GM18499 (cell line): Measurements from ENCODE around the gene GFPT2.

Experiments used
- ATAC-seq: cut with Tn5 transposase; IDR thresholded peaks from one replicate; pipeline ENCODE4 v1.9.1; 2021; ENCODE audit warnings: moderate number of reproducible peaks; ENCODE audit not compliant: insufficient read depth, unreplicated experiment

The GFPT2 gene

GRCh38 chr5:180290568-180291233, 62.4 kb downstream of the GFPT2 start:
- no peak for ATAC-seq

- no peak for ATAC-seq
These were observed 63.2 kb downstream of the GFPT2 start for GRCh38 chr5:180289966-180290365.

DNA sequence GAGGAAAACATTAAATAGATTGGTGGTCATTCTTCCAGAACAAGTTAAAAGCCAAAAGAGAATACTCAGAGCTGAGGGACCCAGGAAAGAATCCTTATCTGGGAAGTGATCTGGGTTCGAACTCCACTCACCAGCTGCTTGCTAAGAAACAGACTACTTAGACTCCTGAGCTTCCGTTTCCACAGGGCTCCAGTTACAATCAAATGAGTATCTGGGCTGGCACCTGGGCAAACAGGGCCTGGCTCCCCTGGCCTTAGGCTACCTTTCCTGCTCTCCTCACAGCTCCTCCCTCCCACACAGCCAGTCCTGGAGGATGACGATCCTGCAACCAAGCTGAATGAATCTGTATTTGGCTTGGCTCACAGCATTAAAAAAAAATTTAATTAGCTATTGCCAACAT, 63.7 kb downstream of the GFPT2 start:
- ATAC-seq: no peak

DNA sequence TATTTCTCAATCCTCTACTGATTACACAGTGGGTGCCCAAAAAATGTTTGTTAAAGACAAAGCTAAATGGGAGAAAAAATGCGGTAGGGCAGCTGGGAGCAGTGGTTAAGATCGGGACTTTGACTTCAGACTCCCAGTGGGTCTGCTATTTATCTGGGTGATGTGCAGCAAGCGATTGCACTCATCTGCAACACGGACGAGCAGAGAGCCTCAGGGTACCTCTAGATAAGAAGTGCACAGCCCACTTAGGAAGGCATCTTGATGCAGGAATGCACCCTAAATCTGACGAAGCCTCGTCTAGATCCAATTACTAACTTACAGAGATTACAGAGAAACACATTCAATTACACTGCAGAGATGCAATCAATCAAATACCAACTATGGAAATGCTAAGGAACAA, 65.3 kb downstream of the GFPT2 start:
- no peak for ATAC-seq

GRCh38 chr5:180287404-180287803, 65.7 kb downstream of the GFPT2 start:
- ATAC-seq: no peak

DNA sequence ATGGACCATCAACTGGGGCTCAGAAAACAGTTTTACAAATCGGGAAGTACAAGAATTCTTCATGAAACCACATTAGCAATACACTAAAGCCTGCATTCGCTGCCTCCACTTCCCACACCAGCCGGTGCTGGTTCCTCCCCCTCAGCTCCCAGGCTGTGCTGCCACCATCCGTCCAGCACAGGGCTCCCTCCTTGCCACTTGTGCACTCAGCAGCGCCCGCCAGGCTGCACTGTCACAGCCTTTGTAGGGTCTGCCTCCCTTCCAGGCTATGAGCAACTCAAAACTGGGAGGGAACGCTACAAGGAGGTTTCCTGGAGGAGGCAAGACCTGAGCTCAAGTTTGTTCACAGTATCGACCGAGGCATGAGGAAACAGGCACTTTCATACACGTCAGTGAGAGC, 69.0 kb downstream of the GFPT2 start:
- ATAC-seq: no peak

- no peak for ATAC-seq
These were observed 70.0 kb downstream of the GFPT2 start for GRCh38 chr5:180283026-180283615.

GRCh38 chr5:180282281-180282680, 70.9 kb downstream of the GFPT2 start:
- no peak for ATAC-seq

- no peak for ATAC-seq
These were observed 71.4 kb downstream of the GFPT2 start for GRCh38 chr5:180281706-180282105.

DNA sequence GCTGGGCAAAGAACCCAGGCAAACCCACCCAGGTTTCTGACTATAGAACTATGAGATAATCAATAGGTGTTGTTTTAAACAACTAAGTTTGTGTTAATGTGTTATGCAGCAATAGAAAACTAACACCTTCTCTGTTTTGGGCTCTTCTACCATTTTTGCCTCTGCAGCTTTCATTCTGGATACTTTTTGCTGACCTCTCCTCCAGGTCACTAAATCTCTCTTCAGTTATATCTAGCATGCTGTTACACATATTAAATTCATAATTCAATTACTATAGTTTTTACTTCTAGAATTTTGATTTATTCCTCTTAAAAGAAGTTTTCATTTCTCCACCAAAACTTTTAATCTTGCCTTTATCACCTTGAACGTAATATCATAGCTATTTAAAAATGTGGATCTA, 78.4 kb downstream of the GFPT2 start:
- no peak for ATAC-seq

GRCh38 chr5:180271221-180271620, 81.9 kb downstream of the GFPT2 start:
- no peak for ATAC-seq

- no peak for ATAC-seq
These were observed 93.9 kb downstream of the GFPT2 start for GRCh38 chr5:180259260-180259611.

DNA sequence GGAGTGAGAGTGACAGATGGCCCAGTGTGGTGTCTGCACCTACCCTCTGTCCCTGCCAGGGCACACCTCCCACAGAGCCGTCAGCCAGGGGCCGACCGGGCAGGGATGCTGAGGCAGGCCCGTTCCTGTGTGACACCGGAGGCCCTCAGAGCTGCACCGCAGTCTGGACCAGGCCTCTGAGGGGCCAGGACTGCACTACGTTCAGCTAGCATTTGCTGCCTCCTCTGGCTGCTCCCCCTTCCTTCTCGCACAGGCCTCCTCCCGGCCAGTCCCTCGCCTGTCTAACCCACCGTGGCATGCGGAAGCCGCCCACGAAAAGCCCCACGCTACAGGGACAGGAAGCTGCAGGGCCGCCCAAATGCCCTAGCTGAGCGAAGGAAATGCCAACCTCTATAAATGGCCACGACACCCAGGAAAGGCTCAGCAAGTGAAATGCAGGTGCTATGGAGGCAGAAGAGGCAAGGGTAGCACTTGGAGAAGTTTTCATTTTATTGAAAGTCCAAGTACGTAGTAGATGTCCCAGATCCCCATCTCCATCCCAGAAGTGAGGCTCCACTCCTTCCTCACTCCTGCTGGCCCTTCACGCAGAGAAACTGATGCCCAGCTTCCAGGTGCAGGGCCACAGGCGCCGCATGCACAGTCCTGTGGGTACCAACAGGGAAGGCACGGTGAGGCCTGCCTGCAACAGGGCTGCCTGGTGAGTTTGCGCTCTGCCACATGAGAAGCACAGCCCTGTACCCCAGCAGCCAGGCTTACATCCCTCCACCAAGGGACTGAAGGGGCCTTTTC, 99.9 kb downstream of the GFPT2 start:
- no peak for ATAC-seq

- no peak for ATAC-seq
These were observed 101.2 kb downstream of the GFPT2 start for GRCh38 chr5:180251887-180252286.

- ATAC-seq: no peak
These were observed 102.0 kb downstream of the GFPT2 start for GRCh38 chr5:180251141-180251540.
